DMS53 treated with DMSO at 0.1 percent for 48 hours (cell line): ENCODE measurements around the gene GALNT7.
"Not testable (repeated sequence)": the region's sequence is repeated elsewhere in the genome, so short reads cannot be mapped to it uniquely, and the experiment has no call there.

ENCODE experiments used
- DNase-seq: peaks from one replicate; lab custom pipeline; 2025; ENCODE audit not compliant: unreplicated experiment; lab: John Stamatoyannopoulos, UW

Gene GALNT7

DNA sequence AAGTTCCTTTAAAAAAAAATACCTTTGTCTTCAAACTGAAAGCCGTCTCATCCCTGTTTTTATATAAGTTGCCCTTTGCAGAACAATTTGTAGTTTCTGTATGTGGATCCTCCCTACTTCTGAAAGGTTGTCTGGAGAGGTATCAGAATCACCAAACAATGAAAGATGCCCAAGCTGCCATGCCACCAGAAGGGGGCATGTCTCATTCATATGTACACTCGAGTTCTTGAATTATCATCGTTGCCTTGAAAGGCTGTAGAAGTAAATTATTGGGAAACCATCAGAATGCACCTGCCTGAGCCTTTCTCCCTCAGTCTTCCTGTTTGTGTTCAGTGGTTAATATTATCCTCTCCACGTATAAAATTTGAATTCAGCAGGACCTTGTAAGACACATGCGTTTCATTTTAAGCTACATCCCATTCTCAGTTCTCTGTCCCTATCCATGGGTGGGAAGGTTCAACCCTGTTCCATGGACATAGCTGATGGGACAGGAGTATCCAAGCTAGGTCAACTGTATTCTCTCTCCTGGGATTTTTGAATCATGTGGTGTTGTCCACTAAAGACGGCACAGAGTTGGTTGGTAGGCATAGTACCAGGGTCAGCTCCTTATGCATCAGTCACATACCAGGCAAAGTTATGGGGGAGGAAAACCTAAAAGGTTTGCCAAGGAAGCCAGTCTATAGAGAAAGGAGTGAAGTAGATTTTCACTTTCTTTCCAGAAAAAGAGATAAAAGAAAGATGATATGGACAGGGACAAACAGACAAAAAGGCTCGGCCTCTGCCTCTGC, 24.0 kb downstream of the GALNT7 start:
- no peak for DNase-seq

- DNase-seq = no peak
These were observed 25.5 kb downstream of the GALNT7 start for GRCh38 chr4:173194157-173194556.

DNA sequence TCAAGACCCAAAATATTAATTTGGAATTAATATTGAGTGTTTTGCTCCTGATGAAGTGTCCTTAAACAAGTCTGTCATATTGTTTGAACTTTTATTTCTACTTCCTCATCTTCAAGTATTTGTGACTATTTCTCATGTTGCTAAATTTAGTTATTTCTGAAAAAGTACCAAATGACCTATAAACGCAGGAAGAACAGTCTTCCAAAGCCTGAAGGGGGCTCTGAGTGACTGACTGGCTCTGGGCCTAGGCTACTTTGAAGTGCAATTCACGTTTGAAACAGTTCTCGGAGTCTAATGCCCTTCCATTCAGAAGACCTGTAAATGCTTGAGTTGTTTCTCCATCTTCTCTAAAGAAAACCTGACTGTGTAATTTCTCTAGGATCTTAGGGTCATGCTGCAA, 26.5 kb downstream of the GALNT7 start:
- DNase-seq = no peak

DNA sequence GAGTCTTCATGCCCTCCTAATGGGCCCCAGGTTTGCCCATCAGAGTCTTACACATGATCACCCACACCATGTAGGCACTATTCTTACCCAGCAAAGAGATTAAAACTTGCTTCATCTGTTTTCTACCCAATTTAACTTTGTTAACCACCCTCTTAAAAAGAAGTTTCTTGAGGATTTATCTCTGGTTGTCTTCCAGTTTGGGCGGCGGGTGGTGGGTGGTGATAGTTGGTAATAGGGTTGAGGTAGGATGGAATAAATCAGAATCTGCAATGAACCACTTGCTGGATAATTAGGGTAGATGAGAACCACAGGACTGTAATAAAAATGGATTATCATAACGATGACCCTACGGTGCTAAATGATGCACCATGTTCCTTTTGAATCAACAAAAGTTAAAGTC, 30.9 kb downstream of the GALNT7 start:
- no peak for DNase-seq

DNA sequence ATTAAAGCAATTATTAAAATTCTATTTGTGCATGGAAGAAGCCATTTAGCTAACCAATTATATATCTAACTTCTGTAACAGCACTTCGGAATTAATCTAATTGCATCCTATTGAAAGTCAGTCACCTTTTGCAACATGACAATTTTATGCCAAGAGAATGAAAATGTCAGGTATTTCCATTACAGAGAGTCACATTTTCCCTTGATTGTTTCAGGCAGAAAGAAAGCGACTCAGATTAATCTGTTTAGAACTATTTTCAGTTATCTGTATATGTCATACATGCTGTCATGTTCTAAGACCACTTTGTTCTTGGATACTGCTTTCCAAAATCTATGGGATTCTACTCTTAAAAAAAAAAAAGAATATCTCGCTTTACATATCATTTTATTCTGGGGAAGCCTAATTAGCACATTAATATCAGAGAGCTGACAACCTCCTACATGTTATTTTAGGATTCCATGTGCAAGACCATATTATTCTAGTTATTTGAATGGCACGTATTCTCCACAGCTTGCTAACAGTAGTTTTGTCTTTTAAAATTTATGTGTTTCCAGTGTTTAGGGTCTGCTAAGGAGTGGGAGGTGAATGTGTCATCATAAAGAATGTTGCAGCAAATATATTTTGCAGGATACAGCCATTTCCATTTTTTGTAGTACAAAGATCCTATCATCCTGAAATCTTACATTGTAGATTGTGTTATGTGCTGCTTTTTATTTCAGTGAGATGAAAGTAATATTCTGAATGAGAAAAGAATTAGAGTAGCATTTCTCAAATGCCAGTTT, 31.7 kb downstream of the GALNT7 start:
- DNase-seq = no peak

DNA sequence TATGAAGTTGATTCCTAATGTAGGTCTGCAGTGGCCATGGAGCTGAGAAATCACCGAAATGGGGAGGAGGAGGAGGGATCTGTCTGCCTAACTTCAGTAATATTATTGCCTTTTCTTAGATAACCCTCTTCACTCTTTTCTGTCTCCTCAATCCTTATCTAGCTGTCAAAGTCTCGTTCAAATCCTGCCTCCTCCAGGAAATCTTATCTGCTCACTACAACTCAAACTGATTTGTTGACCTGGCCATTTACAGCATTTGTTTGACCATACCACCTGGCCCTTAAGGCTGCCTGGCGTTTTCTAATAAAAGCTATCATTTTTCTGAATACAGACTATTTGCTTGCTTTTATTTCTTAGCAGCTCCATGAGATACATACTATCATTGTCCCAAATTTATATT, 33.8 kb downstream of the GALNT7 start:
- no peak for DNase-seq

- no peak for DNase-seq
These were observed 37.0 kb downstream of the GALNT7 start for GRCh38 chr4:173205656-173206055.

GRCh38 chr4:173208420-173208819, 39.8 kb downstream of the GALNT7 start:
- no peak for DNase-seq

- DNase-seq = peak; percentile 5
These were observed 42.6 kb downstream of the GALNT7 start for GRCh38 chr4:173211222-173211621.

DNA sequence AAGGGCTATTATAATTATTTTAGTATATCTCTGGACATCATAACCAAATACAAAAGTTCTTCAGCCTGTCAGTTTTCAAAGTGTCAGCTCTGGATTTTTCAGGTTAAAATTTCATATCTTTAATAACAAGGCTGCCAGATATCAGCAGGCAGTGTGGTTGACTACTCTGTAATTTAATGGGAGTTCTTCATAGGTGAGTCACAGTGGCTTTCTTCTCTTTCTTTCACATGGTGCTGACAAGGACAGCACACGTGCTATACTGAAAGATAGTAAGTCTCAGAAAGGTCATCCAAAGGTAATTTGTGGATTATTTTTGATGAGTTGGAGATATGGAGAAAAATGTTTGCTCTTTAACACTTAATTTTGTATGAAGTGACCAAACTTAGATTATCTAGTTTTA, 43.2 kb downstream of the GALNT7 start:
- peak; percentile 20 for DNase-seq

DNA sequence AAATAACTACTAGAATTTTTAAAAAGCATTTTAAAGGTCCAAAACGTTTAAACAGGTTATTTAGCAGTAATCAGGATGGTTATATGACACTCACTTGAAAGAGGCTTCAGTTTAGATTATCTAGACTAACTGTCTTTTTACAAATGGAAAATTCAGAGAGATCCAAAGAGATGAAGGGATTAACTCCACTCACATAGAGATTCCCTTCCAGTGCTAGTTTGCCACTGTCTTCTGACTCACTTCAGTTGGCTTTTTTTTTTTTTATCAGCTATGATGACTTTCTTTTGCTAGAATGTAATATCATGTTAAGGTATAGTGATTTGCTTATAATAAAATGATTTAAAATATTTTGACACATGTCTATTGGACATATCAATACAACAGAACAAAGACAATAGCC, 43.8 kb downstream of the GALNT7 start:
- DNase-seq = no peak

DNA sequence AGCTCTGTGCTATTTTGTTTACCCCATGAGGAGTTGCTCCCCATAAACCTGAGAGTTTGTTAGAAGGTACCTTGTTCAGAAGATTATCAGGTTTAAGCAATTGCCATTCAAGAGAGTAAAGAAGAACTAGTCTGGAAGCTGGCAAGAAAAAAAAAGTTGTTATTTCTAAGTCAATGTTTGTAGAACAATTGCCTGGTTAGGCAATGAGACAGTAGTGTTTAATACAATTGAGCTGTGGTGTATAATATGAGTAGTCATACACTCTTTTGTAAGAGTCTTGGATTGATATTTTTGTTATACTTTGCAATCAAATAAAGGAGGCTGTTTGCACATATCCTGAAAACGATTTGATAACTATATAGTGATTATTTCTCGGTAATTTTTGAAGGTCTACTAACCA, 44.7 kb downstream of the GALNT7 start:
- no peak for DNase-seq

DNA sequence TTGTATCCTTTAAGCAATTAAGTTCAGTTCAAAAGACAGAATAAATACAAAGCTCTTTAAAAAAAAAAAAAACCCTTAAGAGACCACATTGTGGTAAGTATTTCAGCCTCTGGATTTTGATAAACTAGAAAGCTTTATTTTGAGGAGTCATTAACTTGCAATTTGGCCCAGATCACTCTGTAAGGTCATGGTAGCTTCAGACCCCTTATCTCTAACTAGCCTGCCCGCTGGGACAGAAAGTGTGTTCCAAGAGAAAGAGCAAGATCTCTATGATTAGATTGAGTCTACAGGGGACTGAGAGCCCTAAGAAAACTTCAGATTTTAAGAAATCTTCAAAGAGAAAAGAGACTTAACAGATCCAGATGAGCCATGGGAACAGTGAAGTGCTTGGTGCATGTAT, 45.6 kb downstream of the GALNT7 start:
- no peak for DNase-seq

GRCh38 chr4:173214661-173215060, 46.0 kb downstream of the GALNT7 start:
- no peak for DNase-seq

- DNase-seq = no peak
These were observed 48.5 kb downstream of the GALNT7 start for GRCh38 chr4:173217075-173217474.

DNA sequence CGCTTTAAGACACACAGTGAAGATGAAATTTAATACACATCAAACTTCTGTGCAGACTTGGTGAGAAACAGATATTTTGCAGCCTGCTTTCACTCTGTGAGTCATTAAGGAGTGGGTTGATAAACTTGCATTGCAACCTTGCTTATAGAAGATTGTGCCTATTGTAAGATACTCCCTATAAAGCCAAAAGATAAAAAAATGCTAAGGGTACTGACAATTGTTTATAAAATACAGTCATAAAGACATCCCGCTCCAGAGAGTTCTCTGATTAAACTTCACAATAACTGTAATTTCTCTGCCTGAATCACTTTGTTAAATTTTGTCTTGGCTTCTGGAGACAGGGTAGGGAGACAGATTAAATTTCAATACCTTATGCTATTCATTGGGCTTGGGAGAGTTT, 49.1 kb downstream of the GALNT7 start:
- no peak for DNase-seq

DNA sequence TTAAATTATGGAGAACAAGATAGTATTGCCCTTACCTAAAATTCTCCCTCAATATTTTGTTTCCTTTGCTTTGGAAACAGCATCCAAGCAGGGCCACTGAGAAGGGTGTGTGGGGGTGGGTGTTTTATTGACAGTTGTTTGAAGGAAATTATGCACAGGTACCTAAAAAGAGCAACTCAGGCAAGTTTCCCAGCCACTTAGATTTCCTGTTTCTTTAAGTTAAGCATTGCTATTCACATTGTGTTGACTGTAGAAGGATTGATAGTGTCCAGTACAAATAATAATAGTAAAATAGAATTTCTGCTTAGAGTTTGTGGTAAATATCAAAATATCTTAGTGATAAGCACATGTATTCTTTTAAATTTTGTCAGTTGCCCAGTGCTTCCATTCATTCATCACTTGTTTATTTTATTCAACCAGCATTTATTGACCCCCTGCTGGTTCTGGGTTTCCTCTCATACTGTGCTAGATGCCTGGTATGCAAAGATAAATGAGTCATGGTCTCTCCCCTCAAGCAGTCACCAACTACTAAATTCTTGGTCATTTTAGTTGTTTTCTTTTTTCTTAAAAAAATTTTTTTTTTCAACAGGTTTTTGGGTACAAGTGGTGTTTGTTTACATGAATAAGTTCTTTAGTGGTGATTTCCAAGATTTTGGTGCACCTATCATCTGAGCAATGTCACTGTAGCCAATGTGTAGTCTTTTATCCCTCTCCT, 50.0 kb downstream of the GALNT7 start:
- DNase-seq = no peak

DNA sequence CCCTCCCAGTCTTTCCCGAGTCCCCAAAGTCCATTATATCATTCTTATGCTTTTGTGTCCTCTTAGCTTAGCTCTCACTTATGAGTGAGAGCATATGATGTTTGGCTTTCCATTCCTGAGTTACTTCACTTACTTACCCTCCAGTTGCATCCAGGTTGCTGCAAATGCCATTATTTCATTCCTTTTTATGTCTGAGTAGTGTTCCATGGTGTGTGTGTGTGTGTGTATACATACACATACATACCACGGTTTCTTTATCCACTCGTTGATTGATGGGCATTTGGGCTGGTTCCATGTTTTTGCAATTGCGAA, 50.5 kb downstream of the GALNT7 start:
- not testable (repeated sequence) for DNase-seq

DNA sequence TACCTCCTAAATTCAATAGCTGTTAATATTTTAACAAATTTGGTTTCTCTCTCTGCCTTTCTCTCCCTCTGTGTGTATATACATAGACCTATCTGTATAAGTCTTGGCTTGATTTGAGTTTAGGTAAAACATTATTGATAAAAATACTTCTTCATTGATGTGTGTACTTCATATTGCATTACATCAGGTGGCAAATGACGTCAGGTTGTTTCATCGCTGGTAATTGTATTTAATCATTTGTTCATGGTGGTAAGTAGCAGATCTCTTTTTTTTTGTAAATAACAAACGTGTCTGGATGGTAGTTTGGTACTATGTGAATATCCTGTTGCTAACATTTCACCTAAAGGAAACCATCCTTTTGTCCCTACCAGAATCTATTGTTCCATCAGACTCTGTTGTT, 55.1 kb downstream of the GALNT7 start:
- no peak for DNase-seq

DNA sequence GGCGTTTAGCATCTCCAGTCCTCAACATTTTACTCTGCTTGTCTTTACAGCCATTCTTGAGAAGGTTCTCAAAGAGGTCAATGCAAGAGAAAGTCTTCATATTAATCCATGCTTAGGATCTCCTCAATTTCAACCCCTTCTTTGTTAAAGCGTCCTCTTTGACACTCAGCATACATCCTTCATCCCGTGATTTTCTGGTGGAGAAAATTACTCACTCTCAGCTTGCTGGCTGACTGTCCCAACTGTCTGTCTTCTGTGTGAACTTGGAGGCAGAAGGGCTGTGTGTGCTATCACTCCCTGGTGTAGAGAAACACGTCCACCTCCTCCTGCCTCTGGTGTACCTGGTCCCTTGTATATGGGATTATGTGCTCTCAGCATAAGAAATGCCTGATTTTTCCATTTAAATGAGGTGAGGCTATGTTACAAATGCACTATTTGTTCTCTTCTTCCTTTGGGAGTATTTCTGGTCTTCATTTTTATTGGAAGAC, 57.8 kb downstream of the GALNT7 start:
- no peak for DNase-seq

DNA sequence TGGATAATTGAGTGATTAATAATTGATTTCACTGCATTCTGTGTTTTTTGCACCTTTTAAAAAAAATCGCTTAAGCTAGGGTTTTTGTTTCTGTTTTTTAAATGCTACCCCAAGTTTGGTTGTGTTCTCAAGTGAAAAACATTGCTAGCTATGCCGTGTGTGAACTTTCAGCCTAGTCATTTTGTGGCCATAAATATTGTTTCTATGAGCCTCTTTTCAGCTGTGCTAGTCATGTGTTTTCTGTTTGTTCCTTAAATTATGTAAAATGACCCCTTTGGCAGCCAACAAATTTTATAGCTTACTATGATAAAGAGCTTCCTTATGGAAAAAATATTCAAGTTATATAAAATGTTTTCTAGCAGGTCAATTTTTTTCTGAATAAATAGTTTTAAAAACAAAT, 59.1 kb downstream of the GALNT7 start:
- DNase-seq = no peak

GRCh38 chr4:173230062-173230461, 61.5 kb downstream of the GALNT7 start:
- no peak for DNase-seq
